ENCODE data around the gene DEAF1. TPM values are rescaled to one million over a fixed set of nuclear protein-coding genes. Genes with fewer than 3 reads are reported as not detected.

Gene DEAF1
- total RNA-seq, 1 experiment from 2014 or later: 62.2 TPM

GRCh38 chr11:694563-695287 is at the start of gene DEAF1 (continued):
- TF ChIP-seq SMAD4 (CRISPR knock-in tag; IDR thresholded peaks at IDR 0.05): peak; percentile 79; the same call in 1 of the 2 replicates
- peak; percentile 94 for TF ChIP-seq IRF1 (CRISPR knock-in tag; IDR thresholded peaks at IDR 0.05)
- peak; percentile 95 for TF ChIP-seq ELF4 (CRISPR knock-in tag; IDR thresholded peaks at IDR 0.05; ENCODE audit: low read depth)
- peak; percentile 98 for TF ChIP-seq FOXP1 (CRISPR knock-in tag; IDR thresholded peaks at IDR 0.05; ENCODE audit: borderline replicate concordance)
- no peak for TF ChIP-seq ERG (CRISPR knock-in tag; IDR thresholded peaks at IDR 0.05)
- TF ChIP-seq FOXP4 (CRISPR knock-in tag; IDR thresholded peaks at IDR 0.05): peak; percentile 98
- no peak for TF ChIP-seq PREB (CRISPR knock-in tag; IDR thresholded peaks at IDR 0.05; ENCODE audit: borderline replicate concordance)
- TF ChIP-seq ZNF317 (CRISPR knock-in tag; IDR thresholded peaks at IDR 0.05; ENCODE audit: borderline replicate concordance, low read depth): peak; percentile 67; the same call in 1 of the 2 replicates
- TF ChIP-seq NR3C1 (CRISPR knock-in tag; conservative IDR thresholded peaks at IDR 0.05; ENCODE audit: low read depth): 0 out of 2 replicates have a peak, but pooled peaks have one; percentile 78
- TF ChIP-seq ETV6 (CRISPR knock-in tag; IDR thresholded peaks at IDR 0.05): peak; percentile 87
- peak; percentile 89 for TF ChIP-seq TEAD4 (CRISPR knock-in tag; IDR thresholded peaks at IDR 0.05)
- TF ChIP-seq ZSCAN18 (CRISPR knock-in tag; IDR thresholded peaks at IDR 0.05): no peak
- TF ChIP-seq GRHL2 (CRISPR knock-in tag; IDR thresholded peaks at IDR 0.05; ENCODE audit: insufficient replicate concordance, severe bottlenecking): no peak
- TF ChIP-seq ATF1 (CRISPR knock-in tag; IDR thresholded peaks at IDR 0.05): peak; percentile 89; the same call in 1 of the 2 replicates
- no peak for TF ChIP-seq CDX4 (CRISPR knock-in tag; IDR thresholded peaks at IDR 0.05; ENCODE audit: borderline replicate concordance)
- peak; percentile 88; the same call in 1 of the 2 replicates for TF ChIP-seq E2F1 (CRISPR knock-in tag; IDR thresholded peaks at IDR 0.05)
- TF ChIP-seq TP53 (CRISPR knock-in tag; IDR thresholded peaks at IDR 0.05): peak; percentile 99
- no peak for TF ChIP-seq ZNF671 (CRISPR knock-in tag; IDR thresholded peaks at IDR 0.05)
- TF ChIP-seq KAT7 (CRISPR knock-in tag; IDR thresholded peaks at IDR 0.05; ENCODE audit: borderline replicate concordance): peak; percentile 94; the same call in 1 of the 2 replicates
- 0 out of 2 replicates have a peak, but pooled peaks have one; percentile 26 for TF ChIP-seq ATF6 (CRISPR knock-in tag; IDR thresholded peaks at IDR 0.05)
- TF ChIP-seq OVOL2 (CRISPR knock-in tag; IDR thresholded peaks at IDR 0.05; ENCODE audit: borderline replicate concordance): no peak
- TF ChIP-seq FOXK1 (CRISPR knock-in tag; IDR thresholded peaks at IDR 0.05): peak; percentile 80; the same call in 1 of the 2 replicates
- TF ChIP-seq MXD4 (CRISPR knock-in tag; IDR thresholded peaks at IDR 0.05; ENCODE audit: borderline replicate concordance): no peak
- no peak for TF ChIP-seq EMX1 (CRISPR knock-in tag; IDR thresholded peaks at IDR 0.05)
- TF ChIP-seq AR (CRISPR knock-in tag; IDR thresholded peaks at IDR 0.05): no peak

Data from WTC11 (cell line).